ENCODE results near the gene TSHZ3.

GRCh38 chr19:31339411-31339810, 9.8 kb downstream of the TSHZ3 start:
- TF ChIP-seq POLR2A (IDR thresholded peaks at IDR 0.05; ENCODE audit: control extremely low read depth in 1 of 2, low read depth in 2 of 2, low read length in 2 of 2) = no peak
- TF ChIP-seq BRCA1 (IDR thresholded peaks at IDR 0.05; ENCODE audit: low read depth, low read length) = no peak
